ENCODE results near the gene STX1A. TPM values are rescaled to one million over a fixed set of nuclear protein-coding genes. Genes with fewer than 3 reads are reported as not detected.

The STX1A gene
- total RNA-seq, 2 experiments from 2014 or later: 23.7 to 24.1 TPM

- H3K4me3 Mint-ChIP-seq: no peak overlapping the region
- H3K9me3 Mint-ChIP-seq: no peaks in the 10 kb centered on the region
- H3K27ac Mint-ChIP-seq: no peak overlapping the region
- no peaks in the 10 kb centered on the region for H3K36me3 Mint-ChIP-seq (ENCODE audit: low read depth)
- DNase-seq: no peak
- peaks cover 34% of the 10 kb centered on the region for H3K27me3 Mint-ChIP-seq (ENCODE audit: low read depth)
- peaks cover 11% of the 10 kb centered on the region for H3K4me1 Mint-ChIP-seq (ENCODE audit: low read depth)
- CTCF ChIA-PET: no interaction called here
- intact Hi-C loops (cut with micrococcal nuclease): no loop called here
Observed at GRCh38 chr7:73652541-73652949, 66.9 kb downstream of the STX1A start.

- H3K4me1 Mint-ChIP-seq (ENCODE audit: low read depth): peaks cover 11% of the 10 kb centered on the region
- DNase-seq: no peak
- no peak overlapping the region for H3K27ac Mint-ChIP-seq
- H3K36me3 Mint-ChIP-seq (ENCODE audit: low read depth): no peaks in the 10 kb centered on the region
- intact Hi-C loops (cut with micrococcal nuclease): no loop called here
- H3K9me3 Mint-ChIP-seq: no peaks in the 10 kb centered on the region
- H3K4me3 Mint-ChIP-seq: no peak overlapping the region
- H3K27me3 Mint-ChIP-seq (ENCODE audit: low read depth): peaks cover 48% of the 10 kb centered on the region
- CTCF ChIA-PET: no interaction called here
Observed at GRCh38 chr7:73650524-73650923, 68.9 kb downstream of the STX1A start.

- peaks cover 11% of the 10 kb centered on the region for H3K4me1 Mint-ChIP-seq (ENCODE audit: low read depth)
- peaks cover 49% of the 10 kb centered on the region for H3K27me3 Mint-ChIP-seq (ENCODE audit: low read depth)
- peak overlapping the region; percentile 5 for H3K4me3 Mint-ChIP-seq
- H3K9me3 Mint-ChIP-seq: no peaks in the 10 kb centered on the region
- intact Hi-C loops (cut with micrococcal nuclease): loop anchor here (5.0 kb wide), 1 partner anchor 68 kb away; the partner anchor contains the start of gene STX1A
- CTCF ChIA-PET: no interaction called here
- no peak overlapping the region for H3K27ac Mint-ChIP-seq
- no peaks in the 10 kb centered on the region for H3K36me3 Mint-ChIP-seq (ENCODE audit: low read depth)
- DNase-seq: no peak
Observed at GRCh38 chr7:73649576-73649975, 69.9 kb downstream of the STX1A start.

Small RNAs within 50 kb of the gene (microRNA-seq; reads per million reads assigned to microRNA genes)
- gene MIR4284 (ENCODE audit: borderline microRNAs expressed, borderline replicate concordance): not detected

Other genes with a start within 250 kb of the STX1A start
- 10 to 100 TPM; 67.6 to 69.9 TPM for gene BAZ1B, start 197.4 kb downstream of the STX1A start, total RNA-seq
- gene BCL7B, start 162.0 kb downstream of the STX1A start, total RNA-seq: 10 to 100 TPM; 38.5 to 44.1 TPM
- 10 to 100 TPM; 21.5 to 23.6 TPM for gene TBL2, start 141.1 kb downstream of the STX1A start, total RNA-seq
- gene MLXIPL, start 95.1 kb downstream of the STX1A start, total RNA-seq: under 1 TPM in 1 of 2 experiments, not detected in 1; 0.22 TPM
- not detected for gene VPS37D, start 51.8 kb downstream of the STX1A start, total RNA-seq
- gene DNAJC30, start 36.2 kb downstream of the STX1A start, total RNA-seq: 1 to 10 TPM; 4.2 to 4.4 TPM
- gene BUD23, start 36.1 kb downstream of the STX1A start, total RNA-seq: 100 to 1,000 TPM in 1 of 2 experiments, 10 to 100 TPM in 1; 95.1 to 110 TPM
- gene ABHD11, start 19.1 kb upstream of the STX1A start, total RNA-seq: 10 to 100 TPM in 1 of 2 experiments, 1 to 10 TPM in 1; 9.4 to 11.3 TPM
- gene CLDN3, start 50.6 kb upstream of the STX1A start, total RNA-seq: not detected
- under 1 TPM; 0.10 to 0.25 TPM for gene CLDN4, start 111.3 kb upstream of the STX1A start, total RNA-seq
- gene METTL27, start 122.8 kb upstream of the STX1A start, total RNA-seq: 1 to 10 TPM; 1.7 to 2.2 TPM
- gene TMEM270, start 141.5 kb upstream of the STX1A start, total RNA-seq: not detected

All from activated naive CD4-positive, alpha-beta T cell treated with anti-CD3 and anti-CD28 coated beads for 36 hours (primary cell).